Posterior cingulate gyrus (tissue), 11 donors: ENCODE results near the gene SUPT3H.

Source experiments
- DNase-seq, 10 donors: peaks; one replicate each; pipeline versions ENCODE4 v3.0.0 to v3.0.0-alpha.2; 2020 to 2021; ENCODE audit warnings: mixed read lengths in 3 of 10
- intact Hi-C: fragments of 100-400 bp; cut with DNase I; formaldehyde crosslinking; loops from one replicate; pipeline ENCODE4 v1.15.1; 2023

SUPT3H gene

DNA sequence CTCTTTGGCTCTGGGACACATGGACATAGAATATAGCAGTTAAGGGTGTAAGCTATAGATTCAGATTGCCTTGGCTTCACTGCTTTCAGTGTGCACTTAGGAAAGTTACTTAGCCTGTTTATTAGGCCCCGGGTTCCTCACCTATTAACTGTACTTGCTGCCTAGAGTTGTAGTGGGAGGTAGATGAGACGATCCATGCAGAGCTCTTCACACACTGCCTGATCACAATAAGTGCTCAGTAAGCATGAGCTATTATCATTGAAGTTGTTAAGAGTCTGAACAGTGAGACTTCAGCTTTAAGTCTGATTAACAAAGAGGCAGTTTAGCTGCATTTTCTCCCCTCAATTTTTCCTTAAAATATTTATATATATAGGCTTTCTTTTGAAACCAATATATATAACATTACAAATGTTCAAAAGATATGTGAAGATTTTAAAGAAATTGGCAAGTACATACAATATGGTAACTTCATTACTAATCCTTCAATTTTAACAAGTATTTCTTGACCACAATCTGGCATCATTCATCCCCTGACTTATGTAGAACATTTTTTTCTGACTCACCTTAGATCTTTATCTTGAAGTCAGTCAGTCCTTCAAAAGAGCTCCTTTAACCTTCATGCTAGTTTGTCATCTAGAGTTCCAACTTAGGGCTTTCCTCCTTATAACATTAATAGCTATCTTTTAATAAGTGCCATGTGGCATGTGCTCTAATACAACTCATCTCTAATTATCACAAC is 20.5 kb upstream of the SUPT3H start:
- DNase-seq: no peak
- intact Hi-C loops: no loop called here

DNA sequence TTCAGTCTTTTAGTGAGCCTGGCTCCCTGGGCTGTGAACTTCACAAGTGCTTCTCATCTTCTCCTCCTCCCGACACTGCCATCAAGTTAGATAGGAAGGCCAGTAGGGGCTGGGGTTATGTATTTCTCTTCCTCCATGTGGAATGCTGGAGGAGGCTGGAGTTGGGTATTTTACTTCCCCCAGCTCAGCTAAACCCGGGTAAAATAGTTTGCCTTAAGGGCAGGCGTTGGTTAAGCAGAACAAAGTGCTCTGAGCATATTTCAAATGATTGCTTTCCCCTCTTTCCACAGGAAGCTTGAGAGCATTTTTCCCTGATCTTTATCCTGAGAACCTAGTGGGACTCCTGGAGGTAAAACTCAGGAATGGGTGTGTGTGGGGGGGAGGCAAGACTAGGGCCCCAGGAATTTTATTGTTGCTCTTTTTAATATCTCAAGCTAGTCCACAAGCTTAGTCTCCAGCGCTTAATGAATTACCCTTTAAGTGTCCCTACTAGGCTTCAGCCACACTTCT is 16.9 kb upstream of the SUPT3H start:
- DNase-seq: no peak
- intact Hi-C loops: no loop called here

DNA sequence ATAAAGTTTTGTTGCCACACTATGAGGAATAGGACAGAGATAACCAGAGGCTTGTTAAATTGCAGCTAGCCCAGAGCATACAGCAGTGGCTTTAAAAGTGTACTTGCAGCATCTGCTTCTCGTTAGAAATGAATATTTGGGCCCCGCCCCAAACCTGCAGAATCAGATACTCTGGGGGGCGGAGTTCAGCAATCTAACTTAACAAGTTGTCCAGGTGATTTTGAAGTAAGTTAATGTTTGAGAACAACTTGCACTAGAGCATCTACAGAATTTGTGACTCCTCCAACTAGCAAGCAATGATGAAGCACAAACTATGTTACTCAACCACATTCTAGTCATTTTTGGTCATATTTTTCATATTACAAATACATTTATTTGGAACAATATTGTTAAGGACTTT is 10.6 kb upstream of the SUPT3H start:
- intact Hi-C loops: no loop called here
- no peak for DNase-seq

DNA sequence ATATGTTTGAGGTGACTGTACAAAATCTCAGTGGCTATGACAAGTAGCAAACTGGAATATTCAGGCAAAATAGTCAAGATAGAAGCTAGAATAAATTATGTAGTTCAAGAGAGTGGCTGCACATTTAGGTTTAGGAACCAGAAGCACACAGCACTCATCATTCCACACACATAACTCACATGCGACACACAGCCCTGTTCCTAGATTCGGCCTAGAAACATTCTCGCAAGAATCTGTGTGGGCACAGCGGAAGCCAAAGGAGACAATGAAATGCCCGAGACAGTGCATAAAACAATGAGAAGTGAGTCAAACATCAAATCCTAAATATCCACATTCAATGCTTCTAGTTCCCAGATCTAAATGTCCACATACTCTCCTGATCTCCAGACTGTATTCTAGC is 9.5 kb upstream of the SUPT3H start:
- intact Hi-C loops: no loop called here
- DNase-seq: no peak

DNA sequence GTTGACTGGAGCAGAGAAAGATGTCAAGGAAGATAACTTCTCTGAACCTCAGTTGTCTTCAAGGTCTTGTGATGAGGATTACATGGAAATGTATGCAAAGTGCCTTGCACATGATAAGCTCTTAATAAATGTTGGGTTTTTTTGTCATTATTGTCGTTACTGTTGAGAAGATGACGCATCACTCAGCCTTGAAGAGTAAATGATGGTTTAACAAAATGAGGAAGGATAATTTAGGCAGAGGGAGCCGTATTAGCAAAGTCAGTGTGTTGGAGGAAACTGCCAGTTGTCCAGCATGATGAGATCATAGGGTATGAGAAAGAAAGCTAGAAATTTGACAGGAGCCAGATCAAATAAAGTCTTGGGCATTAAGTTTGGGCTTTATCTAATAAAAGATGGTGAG is 8.8 kb upstream of the SUPT3H start:
- no peak for DNase-seq
- intact Hi-C loops: no loop called here

DNA sequence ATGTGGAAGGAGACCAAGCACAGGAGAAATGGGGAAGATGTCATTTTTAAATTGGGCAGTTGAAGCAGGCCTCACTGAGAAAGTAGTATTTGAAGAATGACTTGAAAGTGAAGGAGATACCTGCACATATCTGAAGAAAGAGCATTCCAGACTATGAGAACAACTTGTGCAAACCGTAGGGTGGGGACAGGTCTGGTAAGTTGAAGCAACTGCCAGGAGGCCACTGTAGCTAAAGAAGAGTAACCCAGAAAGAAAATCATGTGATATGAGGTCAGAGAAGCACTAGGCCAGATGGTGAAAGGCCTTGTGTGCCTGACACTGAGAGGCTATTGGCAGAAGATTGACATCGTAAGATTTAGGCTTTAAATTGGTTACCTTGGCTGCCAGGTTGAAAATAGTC is 4.7 kb upstream of the SUPT3H start:
- intact Hi-C loops: no loop called here
- DNase-seq: no peak

DNA sequence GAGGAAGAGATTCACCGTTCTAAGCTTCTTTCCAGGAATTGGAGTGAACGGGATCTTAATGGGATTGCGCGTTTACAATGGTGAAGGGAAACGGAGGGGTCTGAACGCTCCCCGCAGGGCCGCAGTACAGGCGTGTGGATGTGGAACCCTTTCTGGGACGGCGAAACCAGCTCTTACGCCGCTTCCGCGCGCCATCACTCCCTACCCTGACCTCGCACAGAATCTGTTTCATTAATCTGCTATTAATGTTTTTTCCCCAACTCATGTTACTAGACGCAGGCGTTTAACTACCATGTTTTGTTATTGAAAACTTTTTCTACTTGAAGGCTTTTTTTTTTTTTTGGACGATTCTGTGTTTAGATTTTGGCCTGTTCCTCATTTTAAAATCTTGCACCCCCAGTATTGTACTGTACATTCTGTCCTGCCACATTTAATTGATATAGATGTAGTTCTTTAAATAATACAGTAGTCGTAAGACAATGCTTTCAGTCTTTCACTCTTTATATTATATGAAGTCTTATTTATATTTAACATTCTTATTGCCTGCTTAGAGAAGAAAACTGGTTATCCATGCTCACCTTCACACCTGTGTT is 696 bp upstream of the SUPT3H start:
- DNase-seq: peak in 6 of 10 donors; percentile 15 to 83 (median 28)
- intact Hi-C loops: no loop called here

DNA sequence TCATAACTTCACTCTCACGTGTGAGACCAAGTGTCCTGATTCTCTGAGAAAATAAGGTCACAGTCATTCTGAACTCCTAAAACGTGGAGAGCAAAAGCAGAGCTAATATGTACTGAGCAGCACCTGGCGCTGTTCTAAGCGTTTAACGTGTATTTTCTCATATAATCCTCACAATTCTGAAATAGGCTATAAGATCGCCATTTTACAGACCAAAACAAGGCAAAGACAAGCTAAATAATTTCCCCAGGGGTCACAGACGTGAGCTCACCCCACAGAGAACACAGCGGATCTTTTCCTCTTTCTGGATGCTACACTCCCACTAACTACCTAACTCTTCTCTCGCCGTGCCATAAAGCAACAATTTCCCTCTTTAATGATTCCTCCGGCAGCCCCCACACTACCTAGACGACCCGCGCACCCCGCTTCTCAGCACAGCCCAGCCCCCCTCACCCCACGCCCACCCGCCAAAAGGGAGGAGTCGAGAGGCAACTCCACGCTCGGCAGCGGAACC is 636 bp downstream of the SUPT3H start:
- intact Hi-C loops: no loop called here
- DNase-seq: peak in 2 of 10 donors; percentile 50 to 64

DNA sequence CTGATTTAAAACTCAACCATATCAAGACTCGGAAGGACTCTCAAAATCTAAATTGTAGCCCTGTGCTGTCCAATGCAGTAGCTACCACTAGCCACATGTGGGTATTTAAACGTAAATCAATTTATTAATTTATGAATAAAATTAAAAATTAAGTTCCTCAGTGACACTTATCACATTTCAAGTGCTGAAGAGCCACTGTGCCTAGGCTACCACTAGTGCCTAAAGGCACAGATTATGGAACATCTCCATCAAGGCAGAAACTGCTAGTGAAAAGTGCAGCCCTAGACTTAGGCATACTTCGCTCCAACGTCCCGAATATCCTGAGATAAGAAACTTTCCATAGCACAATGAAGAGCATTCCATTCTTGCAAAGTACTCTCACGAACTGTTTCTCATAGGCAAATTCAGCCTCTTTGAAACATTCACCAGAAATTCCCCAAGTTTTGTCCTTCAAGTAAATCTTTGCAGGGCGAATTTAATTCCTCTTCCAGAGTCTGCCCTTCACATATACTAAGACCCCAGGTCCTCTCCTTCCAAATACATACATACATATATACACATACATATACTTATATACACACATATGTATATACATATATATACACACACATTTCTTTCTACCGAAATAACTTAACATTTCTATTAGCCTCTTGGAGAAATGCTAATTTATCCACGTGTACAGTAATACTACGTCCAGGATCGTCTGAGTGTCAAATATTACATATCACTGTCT is 1.3 kb downstream of the SUPT3H start:
- intact Hi-C loops: no loop called here
- DNase-seq: no peak

DNA sequence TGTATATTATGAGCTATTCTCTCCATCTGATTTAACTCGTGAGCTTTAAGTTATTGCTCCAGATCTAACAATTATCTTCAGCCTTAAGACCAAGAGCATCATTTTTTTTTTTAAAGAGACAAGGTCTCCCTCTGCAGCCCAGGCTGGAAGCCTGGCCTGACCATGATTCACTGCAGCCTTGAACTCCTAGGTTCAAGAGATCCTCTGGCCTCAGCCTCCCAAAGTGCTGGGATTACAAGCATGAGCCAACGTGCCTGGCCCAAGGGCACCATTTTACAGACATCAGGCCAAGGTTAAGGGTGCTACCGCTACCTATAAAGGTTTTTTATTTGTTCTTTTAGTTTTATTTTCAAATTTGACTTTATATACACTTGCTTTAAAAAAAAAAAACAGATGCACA is 2.3 kb downstream of the SUPT3H start:
- no peak for DNase-seq
- intact Hi-C loops: no loop called here

DNA sequence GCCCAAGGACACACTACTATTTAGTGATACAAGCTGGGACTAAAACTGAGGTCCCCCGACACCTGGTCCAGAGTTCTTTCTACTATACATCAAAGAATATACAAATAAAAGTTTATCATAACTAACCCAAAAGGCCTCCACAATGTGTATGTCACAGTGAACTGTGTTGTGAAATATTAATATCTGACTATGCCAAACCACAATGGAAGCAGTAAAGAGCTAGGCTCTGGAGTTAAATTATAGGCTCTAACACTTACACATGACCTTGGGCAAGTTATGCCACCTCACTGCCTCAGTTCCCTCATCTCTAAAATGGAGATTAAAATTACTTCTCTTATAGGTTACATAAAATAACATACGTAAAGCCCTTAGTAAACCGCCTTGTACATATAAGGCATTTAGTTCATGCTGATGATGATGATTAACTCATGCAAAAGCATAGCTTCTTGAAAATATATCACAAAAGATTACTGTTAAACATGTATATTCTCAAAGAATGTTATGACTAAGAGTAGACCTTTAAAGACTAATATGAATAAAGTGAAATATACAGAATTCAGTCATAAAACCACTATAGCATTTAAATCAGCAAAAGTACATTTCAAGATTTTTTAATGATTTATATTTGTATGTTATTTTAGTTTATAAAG is 5.7 kb downstream of the SUPT3H start:
- no peak for DNase-seq
- intact Hi-C loops: no loop called here

DNA sequence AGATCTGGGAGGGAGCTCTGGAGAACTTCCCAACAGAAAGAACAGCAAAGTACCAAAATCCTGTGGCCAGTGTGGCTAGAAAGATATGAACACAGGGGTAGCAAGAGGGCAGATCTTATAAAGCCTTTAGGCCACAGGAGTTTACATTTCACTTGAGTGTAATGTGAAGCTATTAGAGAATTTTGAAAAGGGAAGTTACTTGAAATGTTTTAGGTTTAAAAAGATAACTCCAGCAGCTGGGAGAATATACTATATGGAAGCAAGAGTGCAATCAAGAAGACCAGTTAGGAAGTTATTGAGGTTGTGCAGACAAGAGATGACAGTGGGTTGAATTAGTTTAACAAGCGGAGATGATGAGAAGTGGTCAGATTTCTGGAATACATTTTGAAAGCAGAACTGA is 7.9 kb downstream of the SUPT3H start:
- intact Hi-C loops: no loop called here
- DNase-seq: no peak

DNA sequence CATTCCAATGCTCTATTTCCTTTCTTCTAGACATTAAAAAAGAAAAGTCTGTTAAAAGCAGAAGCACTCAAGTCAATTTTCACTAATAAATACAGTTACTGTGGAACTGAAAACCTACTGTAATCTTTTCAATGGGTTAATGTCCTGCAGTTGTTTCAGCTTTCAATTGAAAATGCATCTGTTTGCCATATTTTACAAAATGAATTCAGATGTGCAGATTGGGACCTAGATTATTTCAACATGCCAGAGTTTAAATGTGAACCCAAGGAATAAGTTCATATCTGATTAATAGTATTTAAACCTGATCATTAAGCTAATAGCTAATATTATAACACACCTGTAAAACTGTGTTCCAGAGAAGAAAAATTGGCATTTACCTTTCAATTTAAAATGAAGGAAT is 9.7 kb downstream of the SUPT3H start:
- intact Hi-C loops: no loop called here
- DNase-seq: no peak

DNA sequence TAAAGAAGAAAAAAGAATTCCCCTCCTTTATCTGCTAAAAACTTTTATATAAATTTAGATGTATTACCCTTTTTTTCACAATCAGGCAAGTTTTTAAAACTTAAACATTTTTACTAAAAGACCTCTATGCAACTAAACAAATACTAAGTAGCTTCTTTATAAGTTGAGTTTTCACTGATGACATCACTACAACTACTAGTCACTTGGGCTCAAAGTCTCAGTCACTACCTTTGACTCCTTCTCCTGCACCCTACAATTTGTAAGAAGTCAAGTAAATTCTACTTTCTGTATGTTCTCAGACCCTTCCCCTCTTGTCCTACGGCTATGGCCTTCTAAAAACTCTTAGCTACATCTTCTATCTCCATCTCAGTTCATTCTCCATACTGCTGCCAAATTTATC is 11.2 kb downstream of the SUPT3H start:
- DNase-seq: no peak
- intact Hi-C loops: no loop called here

DNA sequence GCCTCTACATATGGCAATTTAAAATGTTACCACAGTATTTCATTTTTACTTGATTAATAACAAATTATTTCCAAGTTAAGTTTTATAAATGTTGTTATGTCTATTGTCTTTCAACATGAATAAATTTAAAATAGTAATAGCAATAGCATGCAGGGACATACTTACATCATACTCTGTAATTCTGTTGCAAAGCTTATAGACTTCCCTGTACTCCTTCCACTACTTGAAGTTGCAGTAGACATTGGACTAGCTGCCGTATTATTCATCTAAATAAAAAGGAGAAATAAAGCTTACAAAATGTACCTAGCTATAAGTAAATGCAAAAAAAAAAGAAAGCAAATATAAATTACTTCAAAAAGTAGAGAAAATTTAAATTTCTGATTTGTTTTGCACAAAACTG is 12.7 kb downstream of the SUPT3H start:
- intact Hi-C loops: no loop called here
- no peak for DNase-seq

DNA sequence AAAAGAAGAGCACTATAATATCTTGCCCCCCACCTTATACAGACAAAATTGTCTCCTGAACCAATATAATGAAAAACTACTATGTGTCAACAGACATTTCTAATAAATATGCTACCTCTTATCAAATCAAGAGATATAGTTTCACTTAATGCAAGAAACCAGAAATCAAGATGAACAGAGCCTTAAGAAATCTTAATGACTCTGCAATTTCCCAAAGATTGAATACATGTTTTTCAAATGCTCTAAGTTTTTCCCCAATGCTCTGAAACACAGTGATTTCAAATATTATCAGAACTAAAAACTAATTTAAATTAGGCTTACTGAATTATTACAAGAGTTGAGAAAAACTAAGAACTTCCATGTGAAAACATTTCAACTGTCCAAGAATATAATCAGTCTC is 13.3 kb downstream of the SUPT3H start:
- intact Hi-C loops: no loop called here
- DNase-seq: no peak

DNA sequence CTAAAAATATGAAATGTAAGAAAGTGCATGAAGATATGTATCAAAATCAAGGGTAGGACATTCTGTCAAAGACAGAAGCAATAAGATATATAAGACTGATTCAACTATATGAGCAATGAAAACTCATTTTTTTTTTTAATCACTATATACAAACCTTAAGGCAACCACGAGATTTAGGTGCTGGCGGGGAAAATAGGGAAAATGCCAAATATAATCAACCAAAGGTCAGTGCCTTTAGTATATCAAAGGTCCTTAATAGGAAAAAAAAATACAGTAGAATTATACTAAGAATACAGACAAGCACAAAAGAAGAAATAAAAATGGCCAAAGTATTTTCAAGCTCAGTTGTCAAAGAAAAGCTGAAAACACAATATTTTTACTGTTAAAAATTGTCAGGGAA is 24.1 kb downstream of the SUPT3H start:
- intact Hi-C loops: no loop called here
- no peak for DNase-seq

DNA sequence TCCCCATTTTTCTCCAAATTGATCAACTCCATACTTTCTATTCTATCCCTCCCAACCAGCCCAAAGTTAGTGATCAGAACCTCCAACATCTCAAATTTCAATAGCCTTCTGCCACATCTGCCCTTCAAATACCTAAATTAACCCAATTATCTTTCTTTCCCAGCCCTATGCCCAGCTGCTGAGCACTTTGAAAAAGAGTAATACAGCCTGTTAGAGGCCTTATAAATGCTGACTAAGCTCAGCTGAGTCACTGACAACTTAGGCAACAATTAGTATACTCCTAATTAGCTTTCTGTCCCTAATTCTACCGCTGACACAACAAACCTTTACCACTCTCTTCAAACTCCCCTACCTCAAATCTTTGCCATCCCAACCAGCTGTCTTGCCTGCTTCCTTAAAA is 26.1 kb downstream of the SUPT3H start:
- no peak for DNase-seq
- intact Hi-C loops: no loop called here

DNA sequence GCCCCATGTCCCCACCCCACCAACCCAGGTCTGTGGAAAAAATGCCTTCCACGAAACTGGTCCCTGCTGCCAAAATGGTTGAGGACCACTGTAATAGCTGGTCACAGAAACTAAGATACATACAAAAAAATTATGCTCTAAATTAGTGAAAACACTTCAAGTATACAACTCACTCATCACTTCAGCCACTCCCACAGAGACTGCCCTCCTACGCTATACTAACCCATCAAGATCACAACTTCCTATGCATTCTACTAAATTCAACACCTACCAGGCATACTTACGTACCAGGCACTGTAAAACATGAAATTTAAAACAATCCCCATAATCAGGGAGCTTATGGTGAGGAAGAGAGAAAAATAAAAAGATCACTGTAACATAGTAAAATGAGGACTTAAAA is 26.7 kb downstream of the SUPT3H start:
- DNase-seq: no peak
- intact Hi-C loops: no loop called here

DNA sequence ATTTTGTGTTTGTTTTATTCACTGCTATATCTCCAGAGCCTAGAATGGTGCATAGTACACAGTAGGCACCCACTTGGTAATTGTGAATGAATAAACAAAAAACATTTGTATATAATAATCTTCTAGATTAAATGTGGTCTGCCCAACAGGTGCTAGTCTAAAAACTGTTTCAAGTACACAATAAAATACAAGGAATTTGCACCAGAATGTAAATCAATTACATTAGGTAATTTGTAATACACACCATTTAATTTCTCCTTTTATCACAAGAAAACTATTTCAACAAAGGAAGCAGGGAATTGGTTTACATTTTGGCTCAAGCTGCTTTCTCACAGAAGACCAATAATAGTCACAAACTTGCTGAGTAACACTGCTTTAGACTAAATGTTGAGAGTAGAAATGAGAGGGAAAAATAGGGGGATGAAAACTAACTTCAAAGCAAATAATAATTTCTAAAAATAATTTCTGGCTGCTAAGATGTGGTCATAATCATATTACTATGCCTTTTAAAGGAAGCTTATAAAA is 27.5 kb downstream of the SUPT3H start:
- no peak for DNase-seq
- intact Hi-C loops: no loop called here

DNA sequence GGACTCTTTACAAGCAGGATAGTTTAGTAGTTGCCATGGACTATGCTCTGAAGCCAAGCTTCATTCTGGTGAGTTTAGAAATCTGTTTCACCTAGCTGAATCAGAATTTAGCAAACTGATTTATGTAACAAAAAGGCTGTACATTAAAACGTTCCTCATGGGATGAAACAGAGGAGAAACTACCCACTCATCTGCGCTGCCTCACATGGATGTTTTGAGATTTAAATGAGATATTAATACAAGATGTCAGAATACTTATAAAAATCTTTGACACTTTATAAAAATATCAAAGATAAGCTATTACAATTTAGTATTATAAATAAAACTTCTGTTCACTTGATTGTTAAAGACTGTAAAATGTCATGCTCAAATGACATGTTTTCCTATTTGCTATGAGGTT is 32.8 kb downstream of the SUPT3H start:
- no peak for DNase-seq
- intact Hi-C loops: no loop called here
